ENCODE measurements around the gene CEACAM8.

CEACAM8 gene

GRCh38 chr19:42601811-42602443 is 7.2 kb upstream of the CEACAM8 start:
- H3K27me3 Mint-ChIP-seq (ENCODE audit: low read depth): peaks cover 7% of the 10 kb centered on the region
- H3K36me3 Mint-ChIP-seq (ENCODE audit: low read depth): no peaks in the 10 kb centered on the region
- no peaks in the 10 kb centered on the region for H3K9me3 Mint-ChIP-seq
- H3K27ac Mint-ChIP-seq: no peak overlapping the region
- H3K4me3 Mint-ChIP-seq: no peak overlapping the region
- DNase-seq (ENCODE audit: low spot score): peak; percentile 29
- no peaks in the 10 kb centered on the region for H3K4me1 Mint-ChIP-seq (ENCODE audit: low read depth)

- Mint-ChIP-seq H3K36me3 (ENCODE audit: low read depth) (no peaks in the 10 kb centered on the region), H3K4me1 (ENCODE audit: low read depth) (no peaks in the 10 kb centered on the region), H3K27me3 (ENCODE audit: low read depth) (peaks cover 9% of the 10 kb centered on the region), H3K9me3 (no peaks in the 10 kb centered on the region), H3K27ac (no peak overlapping the region), H3K4me3 (no peak overlapping the region)
- peak; percentile 32 for DNase-seq (ENCODE audit: low spot score)
Observed at GRCh38 chr19:42596391-42597072, 1.8 kb upstream of the CEACAM8 start.

GRCh38 chr19:42595550-42596172 is 937 bp upstream of the CEACAM8 start:
- no peak overlapping the region for H3K27ac Mint-ChIP-seq
- no peaks in the 10 kb centered on the region for H3K9me3 Mint-ChIP-seq
- peaks cover 9% of the 10 kb centered on the region for H3K27me3 Mint-ChIP-seq (ENCODE audit: low read depth)
- DNase-seq (ENCODE audit: low spot score): no peak
- H3K4me1 Mint-ChIP-seq (ENCODE audit: low read depth): no peaks in the 10 kb centered on the region
- H3K4me3 Mint-ChIP-seq: no peak overlapping the region
- no peaks in the 10 kb centered on the region for H3K36me3 Mint-ChIP-seq (ENCODE audit: low read depth)

- Mint-ChIP-seq H3K27me3 (ENCODE audit: low read depth) (peaks cover 7% of the 10 kb centered on the region), H3K4me3 (no peak overlapping the region)
- DNase-seq (ENCODE audit: low spot score): no peak
Observed at GRCh38 chr19:42589792-42590191, 4.9 kb downstream of the CEACAM8 start.

DNA sequence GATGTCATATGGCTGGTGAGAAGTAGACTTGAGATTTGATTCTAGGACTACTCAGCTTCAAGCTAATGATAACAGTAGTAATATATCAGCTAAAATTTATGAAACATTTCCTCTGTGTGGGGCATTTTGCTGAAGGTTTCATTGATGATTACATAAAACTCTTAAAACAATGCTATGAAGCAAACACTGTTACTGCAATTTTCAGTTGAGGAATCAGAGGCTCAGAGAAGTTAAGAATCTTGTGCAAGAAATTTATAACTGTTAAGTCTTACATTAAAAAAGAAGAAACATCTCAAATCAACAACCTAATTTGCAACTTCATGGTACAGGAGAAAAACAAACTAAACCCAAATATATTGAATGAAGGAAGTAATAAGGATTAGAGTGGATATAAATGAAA is 10.3 kb downstream of the CEACAM8 start:
- no peak for DNase-seq (ENCODE audit: low spot score)
- H3K36me3 Mint-ChIP-seq (ENCODE audit: low read depth): no peaks in the 10 kb centered on the region
- no peaks in the 10 kb centered on the region for H3K9me3 Mint-ChIP-seq
- peaks cover 22% of the 10 kb centered on the region for H3K27me3 Mint-ChIP-seq (ENCODE audit: low read depth)
- H3K27ac Mint-ChIP-seq: no peak overlapping the region
- no peaks in the 10 kb centered on the region for H3K4me1 Mint-ChIP-seq (ENCODE audit: low read depth)
- H3K4me3 Mint-ChIP-seq: no peak overlapping the region

More at GRCh38 chr19:42589792-42590191, 4.9 kb downstream of the CEACAM8 start:
- H3K9me3 Mint-ChIP-seq: no peaks in the 10 kb centered on the region
- H3K4me1 Mint-ChIP-seq (ENCODE audit: low read depth): no peaks in the 10 kb centered on the region
- no peak overlapping the region for H3K27ac Mint-ChIP-seq
- no peaks in the 10 kb centered on the region for H3K36me3 Mint-ChIP-seq (ENCODE audit: low read depth)

DNA sequence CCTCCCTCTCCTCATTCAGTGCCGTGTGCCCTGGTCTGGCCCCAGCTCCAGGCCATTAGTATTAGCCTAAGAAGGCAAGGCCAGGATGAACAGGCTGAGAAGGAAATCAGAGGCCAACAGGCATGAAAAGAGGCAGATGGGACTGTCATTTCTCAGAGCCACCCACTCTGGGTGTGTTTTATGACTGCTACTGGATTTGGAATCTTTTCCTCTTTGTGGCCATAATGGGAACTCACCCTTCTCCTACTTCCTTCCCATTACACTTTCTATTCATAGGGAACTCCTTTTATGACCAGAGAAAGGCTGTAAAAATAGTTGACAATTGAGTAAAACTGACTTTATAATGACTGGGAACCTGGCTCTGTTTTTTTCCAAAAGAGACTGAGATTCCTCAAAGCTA is 17.7 kb downstream of the CEACAM8 start:
- H3K9me3 Mint-ChIP-seq: no peaks in the 10 kb centered on the region
- no peaks in the 10 kb centered on the region for H3K4me1 Mint-ChIP-seq (ENCODE audit: low read depth)
- DNase-seq (ENCODE audit: low spot score): no peak
- H3K27me3 Mint-ChIP-seq (ENCODE audit: low read depth): peaks cover 9% of the 10 kb centered on the region
- H3K27ac Mint-ChIP-seq: no peak overlapping the region
- H3K4me3 Mint-ChIP-seq: no peak overlapping the region
- no peaks in the 10 kb centered on the region for H3K36me3 Mint-ChIP-seq (ENCODE audit: low read depth)

DNA sequence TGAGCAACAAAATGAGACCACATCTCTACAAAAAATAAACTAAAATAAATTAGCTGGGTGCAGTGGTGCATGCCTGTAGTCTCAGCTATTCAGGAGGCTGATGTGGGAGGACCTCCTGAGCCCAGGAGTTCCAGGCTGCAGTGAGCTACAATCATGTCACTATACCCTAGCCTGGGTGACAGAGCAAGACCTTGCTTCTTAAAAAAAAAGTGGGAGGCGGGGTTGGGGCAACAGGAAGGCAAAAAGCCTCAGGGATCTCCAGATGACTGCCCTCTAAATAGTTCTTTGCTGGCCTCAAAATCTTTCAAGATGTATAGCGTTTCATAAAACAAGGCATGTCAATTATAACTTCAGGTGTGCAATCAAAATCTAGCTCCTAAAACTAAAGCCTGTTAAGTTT is 18.5 kb downstream of the CEACAM8 start:
- peaks cover 9% of the 10 kb centered on the region for H3K27me3 Mint-ChIP-seq (ENCODE audit: low read depth)
- H3K4me3 Mint-ChIP-seq: no peak overlapping the region
- H3K4me1 Mint-ChIP-seq (ENCODE audit: low read depth): no peaks in the 10 kb centered on the region
- H3K27ac Mint-ChIP-seq: no peak overlapping the region
- no peak for DNase-seq (ENCODE audit: low spot score)
- no peaks in the 10 kb centered on the region for H3K9me3 Mint-ChIP-seq
- H3K36me3 Mint-ChIP-seq (ENCODE audit: low read depth): no peaks in the 10 kb centered on the region

- Mint-ChIP-seq H3K4me3 (no peak overlapping the region), H3K27me3 (ENCODE audit: low read depth) (peaks cover 7% of the 10 kb centered on the region), H3K36me3 (ENCODE audit: low read depth) (no peaks in the 10 kb centered on the region), H3K9me3 (no peaks in the 10 kb centered on the region), H3K4me1 (ENCODE audit: low read depth) (no peaks in the 10 kb centered on the region), H3K27ac (no peak overlapping the region)
- no peak for DNase-seq (ENCODE audit: low spot score)
Observed at GRCh38 chr19:42573642-42574041, 21.1 kb downstream of the CEACAM8 start.

GRCh38 chr19:42571116-42571515 is 23.6 kb downstream of the CEACAM8 start:
- H3K27me3 Mint-ChIP-seq (ENCODE audit: low read depth): peaks cover 7% of the 10 kb centered on the region
- H3K9me3 Mint-ChIP-seq: no peaks in the 10 kb centered on the region
- H3K36me3 Mint-ChIP-seq (ENCODE audit: low read depth): no peaks in the 10 kb centered on the region
- H3K4me3 Mint-ChIP-seq: no peak overlapping the region
- peaks cover 4% of the 10 kb centered on the region for H3K4me1 Mint-ChIP-seq (ENCODE audit: low read depth)
- no peak for DNase-seq (ENCODE audit: low spot score)
- H3K27ac Mint-ChIP-seq: no peak overlapping the region

DNA sequence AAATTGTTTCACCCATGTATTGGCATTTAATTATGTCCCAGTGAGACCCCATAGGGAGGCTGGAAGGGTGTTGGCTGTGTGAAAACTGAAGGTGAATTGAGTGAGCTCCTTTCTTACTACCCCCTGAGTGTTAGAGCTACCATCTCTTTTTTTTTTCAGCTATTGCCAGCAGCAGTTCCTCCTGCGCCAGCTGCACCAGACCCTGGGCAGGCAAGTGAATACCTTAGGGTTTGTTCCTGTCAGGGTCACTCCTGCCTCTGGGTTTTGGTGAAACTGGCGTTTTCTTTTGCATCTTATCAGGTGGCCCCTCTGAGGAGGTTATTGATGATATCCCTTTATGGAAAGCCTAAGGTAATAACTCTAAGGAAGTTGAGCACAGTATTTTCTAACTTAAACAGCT is 25.5 kb downstream of the CEACAM8 start:
- H3K36me3 Mint-ChIP-seq (ENCODE audit: low read depth): no peaks in the 10 kb centered on the region
- H3K27ac Mint-ChIP-seq: no peak overlapping the region
- DNase-seq (ENCODE audit: low spot score): no peak
- peaks cover 4% of the 10 kb centered on the region for H3K4me1 Mint-ChIP-seq (ENCODE audit: low read depth)
- H3K4me3 Mint-ChIP-seq: no peak overlapping the region
- H3K27me3 Mint-ChIP-seq (ENCODE audit: low read depth): peaks cover 7% of the 10 kb centered on the region
- no peaks in the 10 kb centered on the region for H3K9me3 Mint-ChIP-seq

DNA sequence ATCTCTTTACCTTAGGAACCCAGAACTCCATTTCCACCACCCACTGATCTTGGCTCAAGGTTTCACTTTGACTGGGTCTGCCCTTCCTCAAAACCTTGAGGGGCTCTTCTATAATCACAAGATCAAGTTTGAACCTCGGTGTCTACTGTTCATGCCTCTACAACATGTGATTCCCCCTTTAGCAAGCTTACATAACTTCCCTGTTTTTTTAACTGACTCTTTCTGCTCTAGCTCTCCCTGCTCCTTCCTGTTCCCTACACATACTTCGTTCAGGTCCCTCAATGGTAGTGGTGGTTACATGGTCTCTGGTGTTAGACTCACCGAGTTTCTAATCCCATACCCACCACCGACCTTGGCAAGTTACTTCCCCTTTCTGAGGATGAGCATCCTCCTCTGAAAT is 26.7 kb downstream of the CEACAM8 start:
- H3K27ac Mint-ChIP-seq: no peak overlapping the region
- H3K4me1 Mint-ChIP-seq (ENCODE audit: low read depth): peaks cover 7% of the 10 kb centered on the region
- H3K4me3 Mint-ChIP-seq: no peak overlapping the region
- DNase-seq (ENCODE audit: low spot score): no peak
- H3K36me3 Mint-ChIP-seq (ENCODE audit: low read depth): no peaks in the 10 kb centered on the region
- peaks cover 6% of the 10 kb centered on the region for H3K27me3 Mint-ChIP-seq (ENCODE audit: low read depth)
- no peaks in the 10 kb centered on the region for H3K9me3 Mint-ChIP-seq

DNA sequence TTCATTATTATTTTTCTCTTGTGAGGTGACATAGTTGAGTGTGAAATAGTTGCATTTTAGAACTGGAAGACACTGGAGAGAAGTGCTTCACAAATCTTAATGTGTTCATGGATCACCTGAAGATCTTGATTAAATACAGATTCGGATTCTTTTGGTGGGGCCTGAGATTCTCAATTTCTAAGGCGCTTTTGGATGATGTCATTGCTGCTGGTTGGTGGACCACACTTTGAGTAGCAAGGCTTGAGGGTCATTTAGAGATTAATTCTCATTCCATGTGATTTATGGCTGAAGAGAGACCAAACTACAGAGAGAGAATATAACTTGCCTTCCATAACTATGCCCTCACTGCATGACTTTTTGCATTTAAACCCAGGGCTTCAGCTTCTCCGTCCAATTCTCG is 27.2 kb downstream of the CEACAM8 start:
- Mint-ChIP-seq H3K4me1 (ENCODE audit: low read depth) (peaks cover 7% of the 10 kb centered on the region), H3K9me3 (no peaks in the 10 kb centered on the region), H3K36me3 (ENCODE audit: low read depth) (no peaks in the 10 kb centered on the region), H3K4me3 (no peak overlapping the region), H3K27me3 (ENCODE audit: low read depth) (peaks cover 6% of the 10 kb centered on the region), H3K27ac (no peak overlapping the region)
- DNase-seq (ENCODE audit: low spot score): no peak

DNA sequence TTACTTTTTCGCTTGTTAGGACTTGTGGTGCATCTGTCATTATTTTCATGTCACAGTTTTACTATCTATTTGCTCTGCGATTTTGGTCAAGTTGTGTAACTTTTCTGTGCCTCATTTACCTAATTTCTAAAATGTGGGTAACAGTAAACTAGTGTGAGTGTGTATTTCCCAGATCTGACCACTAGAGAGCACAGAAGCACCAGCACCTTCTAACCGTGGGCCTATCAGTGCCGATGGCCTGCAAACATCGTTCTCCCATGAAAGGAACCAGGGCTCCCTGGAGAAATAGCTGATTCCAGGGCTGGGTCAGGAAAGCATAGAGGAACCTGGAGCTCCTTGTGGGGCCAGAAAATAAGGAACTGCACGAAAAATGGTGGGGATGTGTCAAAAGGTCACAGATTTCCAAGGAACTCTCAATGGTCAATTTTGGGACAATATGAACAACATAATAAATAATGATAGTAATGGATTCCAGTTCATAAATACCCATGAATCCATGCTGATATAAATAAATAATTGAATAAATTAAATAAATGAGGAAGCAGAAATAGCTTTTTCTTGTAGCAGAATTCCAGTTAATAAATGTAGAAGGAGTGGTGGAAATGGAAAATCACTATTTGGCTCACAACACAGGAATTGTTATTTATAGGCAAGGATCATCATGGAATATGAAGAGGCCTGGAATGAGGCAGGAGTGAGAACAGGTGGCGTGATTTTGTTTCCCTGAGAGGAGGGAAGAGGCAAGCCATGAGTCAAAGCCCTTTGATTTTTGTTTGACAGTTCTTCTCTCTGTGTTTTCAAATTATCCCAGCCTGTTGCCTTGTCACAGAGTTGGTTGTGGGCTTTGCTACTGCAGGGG is 31.1 kb downstream of the CEACAM8 start:
- H3K4me1 Mint-ChIP-seq (ENCODE audit: low read depth): peaks cover 7% of the 10 kb centered on the region
- no peak for DNase-seq (ENCODE audit: low spot score)
- H3K27me3 Mint-ChIP-seq (ENCODE audit: low read depth): peaks cover 13% of the 10 kb centered on the region
- no peaks in the 10 kb centered on the region for H3K9me3 Mint-ChIP-seq
- H3K27ac Mint-ChIP-seq: no peak overlapping the region
- no peak overlapping the region for H3K4me3 Mint-ChIP-seq
- no peaks in the 10 kb centered on the region for H3K36me3 Mint-ChIP-seq (ENCODE audit: low read depth)

- H3K9me3 Mint-ChIP-seq: no peaks in the 10 kb centered on the region
- DNase-seq (ENCODE audit: low spot score): no peak
- no peaks in the 10 kb centered on the region for H3K36me3 Mint-ChIP-seq (ENCODE audit: low read depth)
- H3K27ac Mint-ChIP-seq: no peak overlapping the region
- H3K4me3 Mint-ChIP-seq: no peak overlapping the region
- H3K27me3 Mint-ChIP-seq (ENCODE audit: low read depth): peaks cover 22% of the 10 kb centered on the region
- H3K4me1 Mint-ChIP-seq (ENCODE audit: low read depth): peaks cover 4% of the 10 kb centered on the region
Observed at GRCh38 chr19:42561512-42561911, 33.2 kb downstream of the CEACAM8 start.
